ENCODE results near the gene PPP1R3F.
A peak's percentile ranks its signal among the peaks of the same experiment; 100 is the strongest.
"Not testable (repeated sequence)": the region's sequence is repeated elsewhere in the genome, so short reads cannot be mapped to it uniquely, and the experiment has no call there.

PPP1R3F gene

GRCh38 chrX:49276671-49277534 lies 7.3 kb downstream of the PPP1R3F start:
- DNase-seq = no peak

- DNase-seq = no peak
Observed at GRCh38 chrX:49277535-49277830, 7.9 kb downstream of the PPP1R3F start.

- DNase-seq = no peak
Observed at GRCh38 chrX:49278081-49278480, 8.5 kb downstream of the PPP1R3F start.

GRCh38 chrX:49282647-49283011 lies 13.0 kb downstream of the PPP1R3F start:
- no peak for DNase-seq

- no peak for DNase-seq
Observed at GRCh38 chrX:49284212-49284611, 14.6 kb downstream of the PPP1R3F start.

- DNase-seq = no peak
Observed at GRCh38 chrX:49286136-49286535, 16.5 kb downstream of the PPP1R3F start.

- DNase-seq = no peak
Observed at GRCh38 chrX:49286581-49286980, 17.0 kb downstream of the PPP1R3F start.

GRCh38 chrX:49287665-49288064 lies 18.1 kb downstream of the PPP1R3F start:
- no peak for DNase-seq

GRCh38 chrX:49290215-49290614 lies 20.6 kb downstream of the PPP1R3F start:
- no peak for DNase-seq

- peak; percentile 70 for DNase-seq
Observed at GRCh38 chrX:49291615-49292337, 22.2 kb downstream of the PPP1R3F start.

- DNase-seq = no peak
Observed at GRCh38 chrX:49292400-49293362, 23.1 kb downstream of the PPP1R3F start.

GRCh38 chrX:49299293-49299692 lies 29.7 kb downstream of the PPP1R3F start:
- not testable (repeated sequence) for DNase-seq

- DNase-seq = no peak
Observed at GRCh38 chrX:49300703-49301102, 31.1 kb downstream of the PPP1R3F start.

- DNase-seq = no peak
Observed at GRCh38 chrX:49303346-49303745, 33.8 kb downstream of the PPP1R3F start, which contains the start of gene GAGE10. Gene GAGE10, plus strand, starts transcription at chrX:49303646. Its CDS starts 1,214 bp downstream, at chrX:49304860.

- not testable (repeated sequence) for DNase-seq
Observed at GRCh38 chrX:49307775-49308174, 38.2 kb downstream of the PPP1R3F start.

- DNase-seq = peak; percentile 43
Observed at GRCh38 chrX:49308604-49309269, 39.1 kb downstream of the PPP1R3F start.

- DNase-seq = peak; percentile 24
Observed at GRCh38 chrX:49309401-49309981, 39.9 kb downstream of the PPP1R3F start.

GRCh38 chrX:49310371-49310770 lies 40.8 kb downstream of the PPP1R3F start:
- DNase-seq = no peak

- DNase-seq = no peak
Observed at GRCh38 chrX:49312176-49312575, 42.6 kb downstream of the PPP1R3F start.

GRCh38 chrX:49316085-49316484 lies 46.5 kb downstream of the PPP1R3F start:
- no peak for DNase-seq

GRCh38 chrX:49321737-49322136 lies 52.1 kb downstream of the PPP1R3F start, which contains the start of gene GAGE12J:
Gene GAGE12J, plus strand, starts transcription at chrX:49322037. Its CDS starts 1,157 bp downstream, at chrX:49323194.
- DNase-seq = not testable (repeated sequence)

- DNase-seq = not testable (repeated sequence)
Observed at GRCh38 chrX:49322266-49322665, 52.7 kb downstream of the PPP1R3F start.
